ENCODE results near the gene SLC25A6. TPM values are rescaled to one million over a fixed set of nuclear protein-coding genes. Genes with fewer than 3 reads are reported as not detected.

Gene SLC25A6
- total RNA-seq, 6 experiments from 2014 or later = 295 to 345 (median 320) TPM

GRCh38 chrX:1394731-1395501 is 3.0 kb upstream of the SLC25A6 start:
- Mint-ChIP-seq H3K4me1 (ENCODE audit: low read depth) (peaks cover 35% of the 10 kb centered on the region), H3K27me3 (ENCODE audit: insufficient read depth) (peaks cover 4% of the 10 kb centered on the region), H3K4me3 (peak overlapping the region; percentile 95), H3K9me3 (no peaks in the 10 kb centered on the region), H3K36me3 (ENCODE audit: low read depth) (peaks cover 18% of the 10 kb centered on the region), H3K27ac (peak overlapping the region; percentile 93)
- DNase-seq = no peak
- TF ChIP-seq CTCF (IDR thresholded peaks at IDR 0.05) = no peak

- Mint-ChIP-seq H3K27ac (peak overlapping the region; percentile 93), H3K36me3 (ENCODE audit: low read depth) (peaks cover 21% of the 10 kb centered on the region), H3K4me3 (peak overlapping the region; percentile 95), H3K9me3 (no peaks in the 10 kb centered on the region), H3K4me1 (ENCODE audit: low read depth) (peaks cover 35% of the 10 kb centered on the region), H3K27me3 (ENCODE audit: insufficient read depth) (peaks cover 4% of the 10 kb centered on the region)
- DNase-seq = no peak
- no peak for TF ChIP-seq CTCF (IDR thresholded peaks at IDR 0.05)
These were observed 2.1 kb upstream of the SLC25A6 start for GRCh38 chrX:1393871-1394615.

GRCh38 chrX:1392376-1393068 is 609 bp upstream of the SLC25A6 start:
- no peak for TF ChIP-seq CTCF (IDR thresholded peaks at IDR 0.05)
- H3K4me1 Mint-ChIP-seq (ENCODE audit: low read depth) = peaks cover 48% of the 10 kb centered on the region
- H3K27ac Mint-ChIP-seq = peak overlapping the region; percentile 93
- DNase-seq = peak; percentile 37
- peaks cover 35% of the 10 kb centered on the region for H3K36me3 Mint-ChIP-seq (ENCODE audit: low read depth)
- H3K4me3 Mint-ChIP-seq = peak overlapping the region; percentile 95
- H3K9me3 Mint-ChIP-seq = no peaks in the 10 kb centered on the region
- peaks cover 5% of the 10 kb centered on the region for H3K27me3 Mint-ChIP-seq (ENCODE audit: insufficient read depth)

- peaks cover 40% of the 10 kb centered on the region for H3K36me3 Mint-ChIP-seq (ENCODE audit: low read depth)
- H3K27ac Mint-ChIP-seq = peak overlapping the region; percentile 91
- DNase-seq = no peak
- H3K4me3 Mint-ChIP-seq = peak overlapping the region; percentile 95
- peaks cover 6% of the 10 kb centered on the region for H3K27me3 Mint-ChIP-seq (ENCODE audit: insufficient read depth)
- peaks cover 47% of the 10 kb centered on the region for H3K4me1 Mint-ChIP-seq (ENCODE audit: low read depth)
- no peaks in the 10 kb centered on the region for H3K9me3 Mint-ChIP-seq
- TF ChIP-seq CTCF (IDR thresholded peaks at IDR 0.05) = no peak
These were observed 575 bp downstream of the SLC25A6 start for GRCh38 chrX:1391370-1391706.

GRCh38 chrX:1390621-1391369 is 1.1 kb downstream of the SLC25A6 start:
- no peak for DNase-seq
- Mint-ChIP-seq H3K9me3 (no peaks in the 10 kb centered on the region), H3K27ac (peak overlapping the region; percentile 91), H3K27me3 (ENCODE audit: insufficient read depth) (peaks cover 6% of the 10 kb centered on the region), H3K36me3 (ENCODE audit: low read depth) (peaks cover 37% of the 10 kb centered on the region), H3K4me1 (ENCODE audit: low read depth) (peaks cover 42% of the 10 kb centered on the region), H3K4me3 (peak overlapping the region; percentile 95)
- TF ChIP-seq CTCF (IDR thresholded peaks at IDR 0.05) = no peak
